ENCODE measurements around the gene CFAP74.
A peak's percentile ranks its signal among the peaks of the same experiment; 100 is the strongest.

Gene CFAP74

GRCh38 chr1:2018217-2019171 lies 14.9 kb upstream of the CFAP74 start:
- DNase-seq, result peak; percentile 44

DNA sequence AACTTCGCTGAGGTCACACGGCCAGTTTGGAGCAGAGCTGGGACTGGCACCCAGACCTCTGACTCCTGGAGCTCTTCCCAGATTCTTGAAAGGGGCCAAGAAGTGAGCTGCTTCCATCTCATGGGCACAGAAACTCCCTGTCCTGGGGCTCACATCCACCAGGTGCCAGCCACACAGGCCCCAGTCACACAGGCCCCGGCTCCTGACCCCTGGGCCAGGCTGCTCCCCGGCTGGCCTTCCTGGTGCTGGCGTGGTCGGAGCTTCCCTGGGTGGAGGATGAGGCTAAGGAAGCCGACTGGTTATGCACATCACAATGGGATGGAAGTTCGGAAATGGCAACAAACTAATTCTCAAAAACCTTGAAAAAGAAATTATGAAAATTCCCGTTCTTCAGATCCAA lies 12.5 kb upstream of the CFAP74 start:
- DNase-seq, result no peak

GRCh38 chr1:2014741-2015735 lies 11.5 kb upstream of the CFAP74 start:
- no peak for DNase-seq

DNA sequence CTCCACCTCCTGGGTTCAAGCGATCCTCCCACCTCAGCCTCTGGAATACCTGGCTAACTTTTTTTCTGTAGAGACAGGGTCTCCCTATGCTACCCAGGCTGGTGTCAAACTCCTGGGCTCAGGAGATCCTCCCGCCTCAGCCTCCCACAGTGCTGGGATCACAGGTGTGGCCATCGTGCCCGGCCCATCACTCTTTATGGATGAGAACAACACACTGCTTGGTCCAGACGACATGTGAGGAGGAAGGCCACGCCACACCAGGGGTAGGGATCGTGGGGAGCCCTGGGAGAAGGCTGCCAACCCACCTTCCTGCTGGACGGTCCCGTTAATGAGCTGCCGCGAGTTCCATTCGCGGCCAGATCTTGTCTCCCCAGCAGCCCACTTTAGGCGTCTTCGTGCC lies 10.6 kb upstream of the CFAP74 start:
- DNase-seq, result no peak

DNA sequence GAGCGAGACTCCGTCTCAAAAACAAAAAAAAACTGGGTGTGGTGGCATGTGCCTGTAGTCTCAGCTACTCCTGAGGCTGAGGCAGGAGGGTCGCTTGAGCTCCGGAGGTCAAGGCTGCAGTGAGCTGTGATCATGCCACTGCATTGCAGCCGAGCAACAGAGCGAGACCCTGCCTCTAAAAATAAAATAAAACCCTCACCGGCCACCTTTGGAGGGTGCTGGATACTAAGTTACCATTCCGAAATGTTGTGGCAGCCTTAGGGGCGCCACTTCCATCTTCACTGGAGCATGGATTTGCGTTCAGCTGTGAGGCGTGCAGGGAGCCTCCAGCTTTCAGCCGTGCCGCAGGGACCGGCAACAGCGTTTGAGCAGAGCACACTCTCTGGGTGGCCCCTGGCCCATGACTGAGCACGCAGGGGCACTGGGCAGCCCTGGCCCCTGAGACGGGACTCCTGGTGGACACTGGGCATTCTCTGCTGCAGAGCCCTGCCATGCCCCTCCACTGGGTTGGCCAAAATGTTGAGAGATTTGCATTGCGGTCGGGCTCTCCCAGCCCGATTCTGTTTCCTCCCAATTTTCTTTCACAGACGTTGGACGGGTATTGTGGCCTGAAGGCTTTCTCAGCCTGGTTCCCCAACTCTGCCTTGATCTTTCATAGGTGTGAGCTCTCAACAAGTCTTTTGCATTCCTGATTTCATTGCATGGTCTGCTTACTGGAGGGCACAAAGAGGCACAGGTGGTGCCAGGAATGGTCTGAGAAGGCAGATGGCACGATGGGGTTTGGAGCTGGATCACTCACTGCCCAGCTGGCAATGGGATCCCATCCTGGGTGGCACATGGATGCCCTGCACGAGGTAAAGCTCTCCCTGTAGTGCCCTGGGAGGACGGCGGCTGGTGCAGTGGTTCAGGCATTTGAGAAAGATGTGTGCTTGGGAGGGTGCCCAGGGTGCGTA lies 5.8 kb upstream of the CFAP74 start:
- no peak for DNase-seq

DNA sequence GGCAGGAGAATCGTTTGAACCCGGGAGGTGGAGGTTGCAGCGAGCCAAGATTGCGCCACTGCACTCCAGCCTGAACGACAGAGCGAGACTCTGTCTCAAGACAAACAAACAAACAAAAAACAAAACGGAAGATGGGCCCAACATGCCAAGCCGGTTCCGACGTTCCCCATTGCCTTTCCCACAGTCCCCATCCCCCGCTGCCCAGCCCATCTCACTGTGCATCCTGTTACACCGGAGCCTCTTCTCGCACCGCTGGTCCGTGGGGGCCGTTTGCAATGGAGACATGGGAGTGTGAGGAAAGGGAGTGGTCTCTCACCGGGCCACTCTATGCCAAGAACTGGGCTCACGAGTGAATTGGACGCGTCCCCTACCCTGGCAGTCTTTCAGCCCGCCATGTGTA lies 1.3 kb upstream of the CFAP74 start:
- no peak for DNase-seq

- peak; percentile 54 for DNase-seq
Observed at GRCh38 chr1:2001773-2002411, 1.7 kb downstream of the CFAP74 start.

- DNase-seq, result no peak
Observed at GRCh38 chr1:2000850-2001249, 2.7 kb downstream of the CFAP74 start.

DNA sequence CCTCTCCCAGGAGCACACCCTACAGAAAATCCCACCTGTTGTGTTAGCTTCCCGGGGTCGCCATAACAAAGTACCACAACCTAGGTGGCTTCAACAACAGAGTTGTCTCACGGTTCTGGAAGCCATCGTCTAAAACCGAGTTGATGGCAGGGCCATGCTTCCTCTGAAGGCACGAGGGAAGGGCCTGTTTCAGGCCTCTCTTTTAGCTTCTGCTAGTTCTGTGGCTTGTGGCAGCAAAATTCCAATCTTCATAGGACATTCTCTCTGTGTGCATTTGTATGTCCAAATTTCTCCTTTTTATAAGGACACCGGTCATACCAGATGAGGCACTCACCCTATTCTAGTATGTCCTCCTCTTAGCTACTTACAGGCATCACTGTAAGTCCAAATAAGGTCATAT lies 3.2 kb downstream of the CFAP74 start:
- DNase-seq, result no peak

GRCh38 chr1:1997576-1997975 lies 6.0 kb downstream of the CFAP74 start:
- DNase-seq, result no peak

- no peak for DNase-seq
Observed at GRCh38 chr1:1996207-1996651, 7.4 kb downstream of the CFAP74 start.

DNA sequence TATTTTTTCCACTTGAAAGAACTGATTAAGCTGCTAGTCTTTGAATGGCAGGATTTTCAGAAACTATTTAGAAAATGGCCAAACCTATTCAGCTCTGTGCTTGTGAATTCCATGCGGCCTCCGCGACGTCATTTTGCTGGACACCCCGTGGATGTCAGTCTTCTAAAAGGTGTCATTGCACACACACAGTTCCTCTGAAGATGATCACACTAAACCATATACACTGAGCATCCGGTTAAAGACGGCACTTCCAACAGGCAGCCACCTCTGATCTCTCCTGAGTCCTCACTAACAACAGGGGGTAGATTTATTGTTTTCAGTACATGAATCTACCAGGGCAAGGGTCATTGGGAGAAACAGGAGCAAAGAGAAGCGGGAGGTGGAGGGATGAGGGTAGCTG lies 9.1 kb downstream of the CFAP74 start:
- DNase-seq, result no peak

GRCh38 chr1:1990222-1990621 lies 13.4 kb downstream of the CFAP74 start:
- no peak for DNase-seq

- no peak for DNase-seq
Observed at GRCh38 chr1:1989789-1990188, 13.8 kb downstream of the CFAP74 start.

DNA sequence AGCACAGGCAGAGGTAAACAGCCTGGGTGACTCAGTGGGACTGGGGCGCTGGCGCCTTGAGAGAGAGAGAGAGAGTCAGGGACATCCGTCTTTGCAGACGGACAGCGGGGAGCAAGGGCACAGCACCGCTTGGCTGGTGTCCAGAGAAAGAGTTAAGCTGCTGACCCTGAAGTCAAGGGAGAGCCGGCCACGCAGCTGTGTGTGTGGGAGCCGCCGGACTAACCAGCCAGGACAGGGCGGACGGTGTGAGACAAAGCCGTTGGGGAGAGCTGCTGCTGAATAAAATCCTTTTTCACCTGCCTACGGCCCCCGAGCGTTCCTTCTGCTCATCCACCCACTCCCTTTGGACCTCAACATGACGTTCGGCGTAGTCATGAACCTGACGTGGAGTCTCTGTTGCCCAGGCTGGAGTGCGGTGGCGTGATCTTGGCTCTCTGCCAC lies 14.5 kb downstream of the CFAP74 start:
- DNase-seq, result peak; percentile 42

- no peak for DNase-seq
Observed at GRCh38 chr1:1988061-1988945, 15.3 kb downstream of the CFAP74 start.

GRCh38 chr1:1987142-1987510 lies 16.5 kb downstream of the CFAP74 start:
- DNase-seq, result no peak

DNA sequence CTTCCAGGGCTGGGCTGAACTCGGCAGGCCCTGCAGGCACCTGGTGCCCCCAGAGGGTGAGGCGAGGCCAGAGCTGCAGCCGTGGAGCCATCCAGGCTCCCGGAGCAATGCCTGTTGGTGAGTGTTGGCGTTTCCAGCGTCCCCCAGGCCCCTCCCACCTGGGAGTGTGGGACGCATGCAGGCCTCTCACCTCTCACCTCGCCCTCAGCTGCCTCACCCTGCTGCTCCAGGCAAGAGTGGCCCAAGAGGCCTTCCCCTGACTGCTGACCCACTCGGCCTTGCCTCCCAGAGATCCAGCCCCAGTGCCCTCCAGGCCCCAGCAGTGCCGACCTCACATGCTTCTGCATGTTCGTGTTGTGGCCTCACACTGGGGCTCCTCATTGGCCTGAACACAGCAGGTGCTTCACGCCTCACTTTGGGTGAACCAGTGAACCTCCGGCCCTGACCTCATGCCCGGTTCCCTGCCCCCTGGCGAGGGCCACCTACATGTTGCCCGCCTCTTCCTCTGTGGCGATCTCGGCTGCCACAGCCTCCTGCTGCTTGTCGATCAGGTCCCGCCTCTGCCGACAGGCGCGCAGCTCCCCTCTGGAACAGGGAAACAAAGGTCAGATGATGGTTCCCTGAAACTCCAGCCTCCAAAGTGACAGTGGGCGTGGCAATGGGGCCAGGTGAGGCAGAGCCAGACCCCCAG lies 17.0 kb downstream of the CFAP74 start:
- no peak for DNase-seq

- DNase-seq, result no peak
Observed at GRCh38 chr1:1985375-1986050, 18.1 kb downstream of the CFAP74 start.

All from retina (tissue), 1 donor.